K562 (cell line): ENCODE measurements around the gene PPP1R12B.

ENCODE experiments used
- ARID3A ChIP-seq: IDR thresholded peaks from 2 replicates; pipeline ENCODE4 v1.6.1; 2012; ENCODE audit warnings: low read depth, low read length, improper control_type of control experiment, borderline replicate concordance
- CTCF ChIP-seq, 3 experiments: IDR thresholded peaks in 2 of 3; conservative IDR thresholded peaks in 1 of 3; 2 replicates each; pipeline ENCODE4 v1.5.1; 2011 to 2012; ENCODE audit warnings: low read length in 3 of 3, mild to moderate bottlenecking in 3 of 3, control low read depth in 2 of 3, improper control_type of control experiment in 1 of 3, inconsistent platforms in 1 of 3, low read depth in 1 of 3, mixed read lengths in 1 of 3, moderate library complexity in 1 of 3; ENCODE audit not compliant: insufficient read depth in 2 of 3
- JUN ChIP-seq, 2 experiments: sonication (generic) in 1 of 2; formaldehyde crosslinking in 1 of 2; IDR thresholded peaks; 2 replicates each; pipeline versions ENCODE4 v1.6.1 to v1.8.0; 2012 to 2022; ENCODE audit warnings: borderline replicate concordance in 2 of 2, mild to moderate bottlenecking in 2 of 2, improper control_type of control experiment in 1 of 2, low read depth in 1 of 2, low read length in 1 of 2, missing genetic modification reagents in 1 of 2
- MTF1 ChIP-seq: fragments of 250-450 bp; sonication (Bioruptor Pico); IDR thresholded peaks from 2 replicates; pipeline ENCODE4 v1.9.0; 2021; ENCODE audit warnings: moderate library complexity, mild to moderate bottlenecking, inconsistent platforms, borderline replicate concordance
- MYC ChIP-seq, 2 experiments: fragments of 250-450 bp in 1 of 2; sonication (Bioruptor Pico) in 1 of 2; IDR thresholded peaks; 2 replicates each; pipeline versions ENCODE4 v1.5.1 to v1.6.1; 2012 to 2021; ENCODE audit warnings: low read depth in 2 of 2, borderline replicate concordance in 1 of 2, improper control_type of control experiment in 1 of 2, low read length in 1 of 2, mild to moderate bottlenecking in 1 of 2, moderate library complexity in 1 of 2
- NFE2 ChIP-seq: IDR thresholded peaks from 2 replicates; pipeline ENCODE4 v1.6.1; 2014; ENCODE audit warnings: antibody characterized with exemption, low read depth
- POU5F1 ChIP-seq: fragments of 150-350 bp; IDR thresholded peaks from 2 replicates; pipeline ENCODE4 v1.6.1; 2014; ENCODE audit warnings: borderline replicate concordance, low read length, low read depth, mild to moderate bottlenecking; ENCODE audit not compliant: partially characterized antibody
- SETDB1 ChIP-seq: IDR thresholded peaks from one replicate; pipeline ENCODE4 v1.6.1; 2012; ENCODE audit warnings: low read length, control low read depth, inconsistent platforms
- SIN3A ChIP-seq, 2 experiments: fragments of 150-350 bp in 1 of 2; IDR thresholded peaks; 2 replicates each; pipeline ENCODE4 v1.6.1; 2011 to 2016; ENCODE audit warnings: borderline replicate concordance in 2 of 2, low read depth in 2 of 2, low read length in 2 of 2, mild to moderate bottlenecking in 2 of 2, moderate library complexity in 2 of 2; ENCODE audit not compliant: control insufficient read depth in 1 of 2
- ZEB2 ChIP-seq: fragments of 450-650 bp; IDR thresholded peaks from 2 replicates; pipeline ENCODE4 v1.6.1; 2016
- ZNF766 ChIP-seq: fragments of 200-800 bp; sonication (Bioruptor generic); conservative IDR thresholded peaks from 2 replicates; pipeline ENCODE4 v1.6.1; 2016; ENCODE audit warnings: missing genetic modification characterization, missing compliant biosample characterization
- TF ChIP-seq, protein P1 (sequence below): sonication (generic); formaldehyde crosslinking; IDR thresholded peaks from 2 replicates; pipeline ENCODE4 v1.8.0; 2022; ENCODE audit warnings: mild to moderate bottlenecking, missing genetic modification reagents
- TF ChIP-seq, protein P2 (sequence below): fragments of 250-450 bp; sonication (Bioruptor Pico); IDR thresholded peaks from 2 replicates; pipeline ENCODE4 v1.8.0; 2021; ENCODE audit warnings: moderate library complexity, mild to moderate bottlenecking, inconsistent platforms

- TF ChIP-seq ZEB2 (no peak), ZNF766 (CRISPR knock-in tag) (no peak), ARID3A (no peak), NFE2 (no peak), MTF1 (CRISPR knock-in tag) (no peak), CTCF (IDR thresholded peaks at IDR 0.05 in 2 of 3, conservative IDR thresholded peaks at IDR 0.05 in 1 of 3; ENCODE audit: insufficient read depth in 2 of 3, low read depth in 1 of 3, low read length in 3 of 3) (no peak), SETDB1 (no peak), JUN (IDR thresholded peaks at IDR 0.05; ENCODE audit: borderline replicate concordance, low read depth, low read length) (no peak), JUN (CRISPR knock-in tag; IDR thresholded peaks at IDR 0.05; ENCODE audit: borderline replicate concordance) (no peak), SIN3A (IDR thresholded peaks at IDR 0.05; ENCODE audit: borderline replicate concordance in 2 of 2, control insufficient read depth in 1 of 2, low read depth in 2 of 2, low read length in 2 of 2) (no peak), MYC (IDR thresholded peaks at IDR 0.05; ENCODE audit: low read depth, low read length) (no peak), MYC (CRISPR knock-in tag; IDR thresholded peaks at IDR 0.05; ENCODE audit: borderline replicate concordance, low read depth) (no peak), POU5F1 (no peak)
- TF ChIP-seq, protein P1, sequence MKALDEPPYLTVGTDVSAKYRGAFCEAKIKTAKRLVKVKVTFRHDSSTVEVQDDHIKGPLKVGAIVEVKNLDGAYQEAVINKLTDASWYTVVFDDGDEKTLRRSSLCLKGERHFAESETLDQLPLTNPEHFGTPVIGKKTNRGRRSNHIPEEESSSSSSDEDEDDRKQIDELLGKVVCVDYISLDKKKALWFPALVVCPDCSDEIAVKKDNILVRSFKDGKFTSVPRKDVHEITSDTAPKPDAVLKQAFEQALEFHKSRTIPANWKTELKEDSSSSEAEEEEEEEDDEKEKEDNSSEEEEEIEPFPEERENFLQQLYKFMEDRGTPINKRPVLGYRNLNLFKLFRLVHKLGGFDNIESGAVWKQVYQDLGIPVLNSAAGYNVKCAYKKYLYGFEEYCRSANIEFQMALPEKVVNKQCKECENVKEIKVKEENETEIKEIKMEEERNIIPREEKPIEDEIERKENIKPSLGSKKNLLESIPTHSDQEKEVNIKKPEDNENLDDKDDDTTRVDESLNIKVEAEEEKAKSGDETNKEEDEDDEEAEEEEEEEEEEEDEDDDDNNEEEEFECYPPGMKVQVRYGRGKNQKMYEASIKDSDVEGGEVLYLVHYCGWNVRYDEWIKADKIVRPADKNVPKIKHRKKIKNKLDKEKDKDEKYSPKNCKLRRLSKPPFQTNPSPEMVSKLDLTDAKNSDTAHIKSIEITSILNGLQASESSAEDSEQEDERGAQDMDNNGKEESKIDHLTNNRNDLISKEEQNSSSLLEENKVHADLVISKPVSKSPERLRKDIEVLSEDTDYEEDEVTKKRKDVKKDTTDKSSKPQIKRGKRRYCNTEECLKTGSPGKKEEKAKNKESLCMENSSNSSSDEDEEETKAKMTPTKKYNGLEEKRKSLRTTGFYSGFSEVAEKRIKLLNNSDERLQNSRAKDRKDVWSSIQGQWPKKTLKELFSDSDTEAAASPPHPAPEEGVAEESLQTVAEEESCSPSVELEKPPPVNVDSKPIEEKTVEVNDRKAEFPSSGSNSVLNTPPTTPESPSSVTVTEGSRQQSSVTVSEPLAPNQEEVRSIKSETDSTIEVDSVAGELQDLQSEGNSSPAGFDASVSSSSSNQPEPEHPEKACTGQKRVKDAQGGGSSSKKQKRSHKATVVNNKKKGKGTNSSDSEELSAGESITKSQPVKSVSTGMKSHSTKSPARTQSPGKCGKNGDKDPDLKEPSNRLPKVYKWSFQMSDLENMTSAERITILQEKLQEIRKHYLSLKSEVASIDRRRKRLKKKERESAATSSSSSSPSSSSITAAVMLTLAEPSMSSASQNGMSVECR (CRISPR knock-in tag) = no peak
- TF ChIP-seq, protein P2, sequence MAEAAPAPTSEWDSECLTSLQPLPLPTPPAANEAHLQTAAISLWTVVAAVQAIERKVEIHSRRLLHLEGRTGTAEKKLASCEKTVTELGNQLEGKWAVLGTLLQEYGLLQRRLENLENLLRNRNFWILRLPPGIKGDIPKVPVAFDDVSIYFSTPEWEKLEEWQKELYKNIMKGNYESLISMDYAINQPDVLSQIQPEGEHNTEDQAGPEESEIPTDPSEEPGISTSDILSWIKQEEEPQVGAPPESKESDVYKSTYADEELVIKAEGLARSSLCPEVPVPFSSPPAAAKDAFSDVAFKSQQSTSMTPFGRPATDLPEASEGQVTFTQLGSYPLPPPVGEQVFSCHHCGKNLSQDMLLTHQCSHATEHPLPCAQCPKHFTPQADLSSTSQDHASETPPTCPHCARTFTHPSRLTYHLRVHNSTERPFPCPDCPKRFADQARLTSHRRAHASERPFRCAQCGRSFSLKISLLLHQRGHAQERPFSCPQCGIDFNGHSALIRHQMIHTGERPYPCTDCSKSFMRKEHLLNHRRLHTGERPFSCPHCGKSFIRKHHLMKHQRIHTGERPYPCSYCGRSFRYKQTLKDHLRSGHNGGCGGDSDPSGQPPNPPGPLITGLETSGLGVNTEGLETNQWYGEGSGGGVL (CRISPR knock-in tag) = no peak
Measured at GRCh38 chr1:202405928-202406327, 57.4 kb downstream of the PPP1R12B start.
